Measurements from ENCODE around the gene MCTP1.
"Not testable (repeated sequence)": the region's sequence is repeated elsewhere in the genome, so short reads cannot be mapped to it uniquely, and the experiment has no call there.

Gene MCTP1

DNA sequence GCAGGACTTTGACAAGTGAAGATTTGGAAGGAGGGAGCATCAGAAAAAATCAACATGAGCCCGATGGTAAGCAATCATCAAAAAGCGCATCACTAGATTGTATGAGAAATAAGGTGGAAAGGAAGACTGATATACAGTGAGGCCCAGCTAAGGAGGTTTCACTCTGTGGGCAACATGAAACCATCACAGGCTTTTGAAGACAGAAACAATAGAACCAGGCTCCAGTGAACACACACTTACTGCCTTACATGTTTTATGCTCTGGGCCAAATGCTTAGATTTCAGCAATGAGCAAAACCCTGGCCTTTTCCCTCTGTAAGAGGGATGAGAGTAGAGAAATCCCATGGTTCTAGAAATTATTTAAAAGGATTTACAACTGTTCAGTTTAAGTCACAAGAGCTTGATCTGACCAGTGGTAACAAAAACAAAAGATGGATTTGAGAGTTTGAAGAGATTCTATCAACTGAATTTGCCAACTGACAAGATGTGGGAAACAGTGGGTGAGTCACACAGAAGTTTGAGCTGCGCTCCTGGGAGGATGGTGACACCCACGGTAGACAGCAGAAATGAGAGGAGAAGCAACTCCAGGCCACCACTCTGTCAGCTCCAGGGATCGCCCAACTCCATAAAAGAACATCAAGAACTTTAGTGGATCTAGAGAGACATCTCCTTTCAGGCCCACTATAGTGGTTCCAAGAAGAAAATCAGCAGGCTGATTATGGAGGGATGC, 261.8 kb downstream of the MCTP1 start:
- no peak for DNase-seq

DNA sequence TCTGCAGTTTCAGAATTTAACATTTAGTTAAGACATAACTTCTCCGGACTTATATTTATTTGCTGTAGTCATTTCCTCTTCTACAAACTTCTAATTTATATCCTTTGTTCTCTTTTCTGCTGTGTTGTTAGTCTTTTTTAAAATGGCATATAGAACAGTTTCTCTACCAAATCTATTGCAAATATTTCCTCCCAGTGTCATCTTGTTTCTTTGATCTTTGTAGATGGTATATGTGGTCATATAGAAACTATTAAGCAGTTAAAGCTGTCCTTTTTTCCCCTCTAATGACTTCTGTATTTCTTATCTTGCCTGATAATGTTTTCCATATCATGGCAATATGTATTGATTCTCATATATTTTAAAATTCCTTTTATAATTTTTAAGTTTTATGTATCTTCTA, 264.5 kb downstream of the MCTP1 start:
- no peak for DNase-seq

DNA sequence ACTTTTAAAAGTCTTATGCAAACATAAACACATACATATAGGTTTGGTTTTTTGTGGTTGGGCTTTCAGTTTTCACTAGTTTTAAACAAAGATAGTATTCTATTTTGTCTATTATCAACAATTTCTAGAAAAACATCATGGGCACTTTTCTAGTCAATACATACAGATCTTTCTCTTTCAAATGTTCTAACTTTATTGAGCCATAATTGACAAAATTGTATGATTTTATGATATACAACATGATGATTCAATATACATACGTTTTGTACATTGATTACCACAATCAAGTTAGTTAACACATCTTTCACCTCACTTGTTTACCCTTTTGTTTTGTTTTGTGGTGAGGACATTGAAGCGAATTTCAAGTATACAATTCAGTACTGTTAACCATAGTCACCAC, 265.9 kb downstream of the MCTP1 start:
- DNase-seq: no peak

DNA sequence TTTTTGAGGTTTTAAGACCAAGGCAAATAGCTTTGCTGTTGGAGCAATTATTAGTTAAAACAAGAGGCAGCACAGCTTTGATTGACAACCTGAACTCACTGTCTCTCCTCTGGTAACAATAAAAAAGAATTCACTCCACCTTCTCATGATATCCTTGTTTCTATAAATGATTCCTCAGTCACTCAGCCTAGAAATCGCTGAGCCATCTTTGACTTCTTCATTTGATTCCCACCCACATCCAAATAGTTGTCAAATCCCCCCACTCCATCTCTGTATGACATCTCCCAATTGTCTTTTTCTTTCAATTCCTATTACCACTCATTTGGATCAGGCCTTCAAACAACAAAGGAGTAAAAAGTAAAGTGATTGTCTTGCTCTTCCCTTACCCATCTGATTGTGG, 266.4 kb downstream of the MCTP1 start:
- DNase-seq: no peak

DNA sequence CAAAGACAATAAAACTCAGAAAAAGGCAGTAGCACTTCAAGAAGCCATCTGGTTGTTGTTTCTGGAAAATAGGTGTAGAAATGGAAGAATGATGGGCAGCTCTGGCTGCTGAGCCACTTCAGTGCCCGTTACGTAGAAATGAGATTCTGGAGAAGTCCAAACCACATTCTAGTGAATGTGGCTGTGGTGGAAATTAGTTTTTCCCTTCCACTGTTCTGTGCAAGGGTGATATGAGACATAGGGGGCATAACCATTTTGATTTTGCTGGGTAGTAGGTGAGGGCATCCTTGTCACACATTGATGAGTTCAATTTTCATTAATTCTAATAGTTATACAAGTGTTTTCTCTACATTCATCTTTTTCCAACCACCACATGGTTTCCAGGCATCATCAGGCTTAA, 275.1 kb downstream of the MCTP1 start:
- DNase-seq: no peak

DNA sequence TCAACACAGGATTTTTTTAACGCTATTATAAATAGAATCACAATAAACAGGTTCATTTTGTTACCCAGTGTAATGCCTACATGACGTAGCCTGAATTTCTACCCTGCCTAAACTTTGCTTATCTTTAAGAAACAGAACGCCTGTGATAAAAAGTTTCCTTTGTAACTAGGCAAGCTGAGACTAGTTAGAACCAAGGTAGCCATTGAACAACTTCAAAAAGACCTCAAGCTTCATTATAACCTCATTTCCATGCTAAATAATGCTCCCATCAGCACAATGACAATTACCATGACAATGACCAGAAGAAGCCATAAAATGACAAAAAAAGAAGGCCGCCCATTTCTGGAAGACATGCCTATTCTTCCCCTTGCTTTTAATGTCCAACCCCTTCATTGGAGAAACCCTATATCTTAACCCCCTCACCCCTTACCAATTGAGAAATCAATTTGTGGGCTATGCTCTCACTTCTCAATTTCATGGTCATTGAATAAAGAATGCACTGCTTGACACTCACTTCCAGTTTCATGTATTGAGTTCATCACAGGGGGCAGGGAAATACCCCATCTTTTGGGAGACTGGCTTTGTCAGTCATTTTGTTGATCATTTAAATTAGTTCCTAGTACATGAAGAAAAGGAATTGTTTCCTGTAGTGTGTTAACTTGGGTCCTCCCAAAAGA, 276.8 kb downstream of the MCTP1 start:
- no peak for DNase-seq

DNA sequence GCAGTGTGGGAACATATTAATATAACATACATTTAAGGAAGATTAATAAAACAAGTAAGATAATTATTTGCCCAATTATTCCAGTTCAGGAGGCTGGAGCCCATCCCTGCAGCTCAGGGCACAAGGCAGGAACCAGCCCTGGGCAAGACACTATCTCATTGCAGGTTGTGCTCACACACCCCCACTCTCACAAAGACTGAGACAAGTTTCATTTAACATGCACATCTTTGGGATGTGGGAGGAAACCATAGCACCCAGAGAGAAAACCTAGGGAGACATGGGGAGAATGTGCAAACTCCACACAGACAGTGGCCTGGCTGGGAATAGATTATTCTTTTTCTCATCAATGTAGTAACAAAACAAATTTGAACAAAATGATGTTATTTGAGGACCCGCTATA, 279.1 kb downstream of the MCTP1 start:
- DNase-seq: no peak

DNA sequence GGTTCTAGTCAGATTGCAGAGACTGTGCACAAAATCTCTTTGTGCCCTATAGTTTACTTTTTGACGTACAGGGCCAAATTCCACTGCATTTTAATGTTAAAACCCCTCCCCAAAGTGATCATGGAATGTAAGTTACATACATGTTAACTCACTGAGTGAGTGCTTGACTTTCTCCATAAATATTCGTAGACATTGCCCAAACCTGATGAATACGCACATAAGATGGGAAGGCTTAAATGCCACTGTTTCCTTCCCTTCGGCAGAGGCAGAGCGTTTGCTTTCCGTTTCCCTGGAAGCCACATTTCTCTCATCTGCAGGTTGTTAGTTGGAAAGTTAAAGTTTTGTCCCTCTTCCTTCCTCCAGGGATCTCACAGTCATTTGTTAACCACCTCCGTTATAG, 286.2 kb downstream of the MCTP1 start:
- no peak for DNase-seq

DNA sequence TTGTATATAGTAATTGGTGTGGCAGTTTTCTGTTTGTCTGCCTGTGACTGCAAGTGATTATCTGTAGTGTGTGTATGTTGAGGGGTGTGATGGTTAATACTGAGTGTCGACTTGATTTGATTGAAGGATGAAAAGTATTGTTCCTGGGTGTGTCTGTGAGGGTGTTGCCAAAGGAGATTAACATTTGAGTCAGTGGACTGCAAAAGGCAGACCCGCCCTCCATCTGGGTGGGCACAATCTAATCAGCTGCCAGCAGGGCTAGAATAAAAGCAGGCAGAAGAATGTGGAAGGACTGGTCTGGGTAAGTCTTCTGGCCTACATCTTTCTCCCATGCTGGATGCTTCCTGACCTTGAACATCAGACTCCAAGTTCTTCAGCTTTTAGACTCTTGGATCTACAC, 290.4 kb downstream of the MCTP1 start:
- DNase-seq: not testable (repeated sequence)

DNA sequence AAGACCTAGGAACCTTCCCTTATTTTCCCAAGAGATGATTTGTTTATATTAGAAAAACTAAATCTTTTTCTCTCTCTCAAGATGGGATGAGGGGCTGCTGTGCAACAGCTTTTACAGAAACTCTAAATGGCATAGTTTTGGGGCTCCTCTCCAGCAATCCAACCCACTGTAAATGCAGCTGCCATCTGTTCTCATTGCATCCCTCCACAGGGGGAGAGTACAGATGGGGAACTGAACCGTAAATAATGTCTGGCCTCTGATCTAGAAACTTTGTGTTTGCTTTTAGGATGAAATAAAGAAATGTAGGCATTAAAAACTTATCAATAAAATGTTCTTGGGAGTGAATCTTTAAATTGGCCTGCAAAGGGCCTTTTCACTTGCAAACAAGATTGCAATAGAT, 291.4 kb downstream of the MCTP1 start:
- DNase-seq: no peak

DNA sequence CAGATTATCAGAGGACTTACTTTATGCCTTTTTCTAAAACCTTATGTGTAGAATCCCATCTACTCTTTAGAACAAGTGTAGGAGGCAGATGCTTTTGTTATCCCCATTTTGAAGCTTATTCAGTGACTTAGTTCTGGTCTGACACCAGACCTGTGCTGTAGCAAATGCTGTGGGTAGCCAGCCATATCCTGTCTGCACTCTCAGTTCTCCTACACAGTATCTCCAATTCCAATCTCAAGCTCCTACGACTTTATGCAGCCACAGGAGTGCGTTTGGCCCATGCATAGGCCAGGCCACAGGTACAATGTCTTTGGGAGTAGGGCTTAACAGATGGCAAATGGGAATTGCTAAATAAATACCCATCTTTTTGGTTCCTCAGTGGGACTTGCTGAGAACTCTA, 292.6 kb downstream of the MCTP1 start:
- DNase-seq: no peak

DNA sequence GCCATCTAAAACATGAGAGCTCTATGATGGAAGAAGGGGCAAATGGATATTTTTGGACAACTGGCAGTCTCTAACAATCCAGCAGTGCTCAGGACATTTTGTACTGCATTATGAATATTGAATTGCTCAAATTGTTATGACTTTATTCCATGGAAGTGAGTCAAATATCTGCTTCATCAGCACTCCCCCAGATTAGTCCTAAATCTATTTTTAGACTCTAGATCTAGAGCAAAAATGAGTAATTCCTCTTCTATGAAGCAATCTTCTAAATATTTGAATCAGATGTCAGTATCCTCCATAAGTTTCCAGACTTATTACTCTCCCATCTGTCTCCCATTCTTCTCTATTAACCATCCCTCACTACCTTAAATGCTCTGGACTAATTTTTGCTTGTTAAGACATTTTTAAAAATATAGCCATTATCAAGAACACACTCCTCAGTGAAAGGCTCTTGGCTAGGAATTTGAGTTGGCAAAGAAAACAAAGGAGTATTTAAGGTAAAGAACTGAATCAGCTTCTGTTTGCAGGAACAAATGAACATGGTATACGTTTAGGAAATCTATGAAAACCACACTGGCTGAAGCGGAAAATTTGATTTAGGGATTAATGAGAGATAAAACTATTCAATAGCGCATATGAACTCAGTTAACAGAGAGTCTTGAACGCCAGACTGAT, 300.9 kb downstream of the MCTP1 start:
- DNase-seq: no peak

DNA sequence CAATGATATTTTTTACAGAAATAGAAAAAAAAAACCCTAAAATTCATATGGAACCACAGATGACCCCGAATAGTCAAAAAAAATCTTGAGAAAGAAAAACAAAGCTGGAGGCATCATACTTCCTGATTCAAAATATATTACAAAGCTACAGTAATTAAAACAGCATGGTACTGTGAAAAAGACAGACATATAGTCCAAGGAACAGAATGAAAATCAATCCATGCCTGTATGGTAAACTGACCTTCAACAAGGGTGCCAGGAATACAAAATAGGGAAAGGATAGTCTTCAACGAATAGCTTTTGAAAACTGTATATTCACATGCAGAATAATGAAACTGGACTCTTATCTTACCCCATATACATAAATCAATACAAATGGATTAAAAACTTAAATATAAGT, 307.5 kb downstream of the MCTP1 start:
- DNase-seq: no peak

DNA sequence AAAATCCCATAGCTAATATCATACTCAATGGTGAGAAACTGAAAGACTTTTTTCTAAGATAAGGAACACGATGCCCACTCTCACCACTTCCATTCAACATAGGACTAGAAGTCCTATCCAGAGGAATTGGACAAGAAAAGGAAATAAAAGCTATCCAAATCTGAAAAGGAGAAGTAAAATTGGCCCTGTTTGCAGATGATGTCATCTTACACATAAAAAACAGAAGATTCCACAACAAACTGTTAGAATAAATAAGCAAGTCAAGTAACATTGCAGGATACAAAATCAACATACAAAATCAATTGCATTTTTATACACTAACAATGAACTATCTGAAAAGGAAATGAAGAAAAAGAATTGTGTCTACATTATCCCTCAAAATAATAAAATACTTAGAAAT, 308.0 kb downstream of the MCTP1 start:
- no peak for DNase-seq

DNA sequence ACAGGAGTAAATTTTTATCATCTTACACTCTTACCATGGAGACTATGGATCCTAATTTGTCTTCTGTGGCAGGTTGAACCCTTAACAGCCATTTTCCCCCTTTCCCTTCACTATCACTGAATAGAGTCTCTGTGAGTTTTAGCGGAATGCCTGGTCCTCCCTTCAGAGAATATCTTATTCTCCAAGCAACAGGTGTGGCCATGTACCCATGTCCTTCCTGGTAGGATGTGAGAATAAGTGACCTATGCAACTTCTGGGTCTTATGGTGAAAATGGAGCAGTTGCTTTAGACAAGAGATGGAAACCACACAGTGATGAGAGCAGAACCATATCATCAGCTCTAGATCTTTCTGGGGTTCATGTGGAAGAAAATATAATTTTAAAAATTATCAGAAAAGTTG, 312.6 kb downstream of the MCTP1 start:
- no peak for DNase-seq

DNA sequence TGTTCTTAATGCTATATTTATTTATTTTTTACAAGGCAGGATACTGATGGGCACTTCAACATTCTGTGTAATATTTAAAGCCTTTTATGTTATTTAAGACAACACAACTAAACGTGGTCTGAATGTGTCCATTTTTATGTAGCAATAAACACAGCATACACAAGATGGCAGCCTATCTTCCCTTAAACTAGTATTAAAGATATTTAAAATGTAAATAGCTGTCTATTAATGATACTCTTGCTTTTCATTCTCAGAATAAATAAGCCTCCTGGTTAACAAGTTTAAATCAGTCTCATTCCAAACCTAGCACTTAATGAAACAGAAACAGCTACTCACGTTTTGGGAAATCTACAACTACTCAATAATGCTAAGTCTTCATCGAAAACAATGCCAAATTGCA, 315.7 kb downstream of the MCTP1 start:
- no peak for DNase-seq

DNA sequence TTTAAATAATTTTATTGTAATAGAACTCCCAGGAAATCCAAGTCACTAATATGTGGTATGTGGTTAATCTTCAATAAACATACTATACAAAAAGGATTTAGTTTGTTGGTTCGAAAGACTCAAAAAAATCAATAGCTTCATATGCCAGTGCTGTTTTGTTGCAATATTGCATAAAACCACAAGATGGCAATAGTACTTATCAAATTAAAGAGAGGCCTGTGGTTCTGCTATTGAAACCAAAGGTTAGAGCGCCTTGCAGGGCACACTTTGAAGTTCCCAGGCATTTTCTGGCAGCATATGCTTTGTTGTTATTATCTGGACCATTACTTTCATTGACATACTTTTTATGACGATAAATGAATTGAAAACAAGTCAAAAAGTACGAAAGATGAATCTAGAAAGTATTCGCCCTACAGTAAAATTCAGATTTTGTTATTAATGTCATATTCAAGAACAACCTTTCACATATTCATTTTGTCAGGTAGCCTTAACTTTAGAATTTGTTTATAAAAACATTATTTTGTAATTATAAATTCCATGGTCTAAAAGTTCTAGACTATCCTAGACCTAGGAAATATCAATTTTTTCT, 316.3 kb downstream of the MCTP1 start:
- DNase-seq: peak; percentile 21 to 40

DNA sequence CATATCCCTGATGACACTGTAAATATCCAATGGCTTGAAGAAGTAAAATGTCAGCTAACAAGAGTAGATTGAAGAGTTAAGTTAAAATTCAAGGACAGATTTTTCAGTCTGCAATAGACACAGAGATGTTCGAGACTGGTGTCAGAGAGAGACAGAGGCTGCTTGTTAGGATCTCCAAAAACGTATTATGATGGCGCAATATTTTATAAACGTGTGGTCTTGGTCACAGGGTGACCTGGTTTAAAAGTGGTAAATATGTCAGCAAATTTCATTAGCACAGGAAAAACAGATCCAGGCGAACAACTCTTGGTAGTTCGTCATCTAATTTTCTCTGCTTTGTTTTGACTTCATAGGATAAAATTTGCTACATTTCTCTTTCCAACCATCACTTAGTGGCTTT, 317.4 kb downstream of the MCTP1 start:
- no peak for DNase-seq

DNA sequence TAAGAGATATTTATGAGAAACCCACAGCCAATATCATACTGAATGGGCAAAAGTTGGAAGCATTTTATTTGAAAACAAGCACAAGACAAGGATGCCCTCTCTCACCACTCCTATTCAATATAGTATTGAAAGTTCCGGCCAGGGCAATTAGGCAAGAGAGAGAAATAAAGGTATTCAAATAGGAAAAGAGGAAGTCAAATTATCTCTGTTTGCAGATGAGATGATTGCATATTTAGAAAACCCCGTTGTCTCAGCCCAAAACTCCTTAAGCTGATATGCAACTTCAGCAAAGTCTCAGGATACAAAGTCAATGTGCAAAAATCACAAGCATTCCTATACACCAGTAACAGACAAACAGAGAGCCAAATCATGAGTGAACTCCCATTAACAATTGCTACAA, 325.6 kb downstream of the MCTP1 start:
- DNase-seq: not testable (repeated sequence)

DNA sequence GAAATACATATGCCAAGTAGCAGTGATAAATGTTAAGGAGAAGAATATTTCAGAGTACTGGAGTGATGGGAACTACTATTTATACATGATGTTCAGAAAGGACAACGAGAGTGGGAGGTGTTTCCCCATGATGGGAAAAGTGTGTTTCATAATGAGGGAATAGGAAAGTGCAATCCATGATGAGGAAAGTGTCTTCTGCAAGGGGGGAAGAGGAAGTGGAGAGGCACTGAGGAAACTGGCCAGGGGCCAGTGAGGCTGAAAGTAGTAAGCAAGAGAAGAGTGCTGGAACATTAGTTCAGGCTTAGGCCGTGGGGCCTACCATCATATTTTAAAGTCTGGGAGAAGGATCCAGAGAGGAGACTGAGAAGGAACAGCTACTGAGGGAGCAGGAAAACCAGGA, 339.2 kb downstream of the MCTP1 start:
- no peak for DNase-seq

DNA sequence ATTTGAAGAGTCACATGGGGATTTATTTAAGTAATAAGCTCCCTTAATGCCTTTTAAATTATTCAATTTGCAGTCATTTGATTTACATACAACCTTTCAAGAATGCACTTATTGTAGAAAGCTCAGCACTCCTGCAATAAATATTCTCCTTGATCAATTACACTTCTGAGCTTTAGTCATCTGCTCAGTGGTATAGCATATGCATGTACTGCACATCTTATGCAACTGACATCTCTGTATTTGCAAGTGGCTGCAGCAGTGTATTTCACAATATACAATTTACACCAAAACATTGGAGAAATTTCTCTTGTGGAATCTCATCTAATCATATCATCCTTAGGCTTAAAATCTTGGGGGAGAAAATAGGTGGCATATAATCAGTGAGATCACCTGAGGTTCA, 340.7 kb downstream of the MCTP1 start:
- no peak for DNase-seq

DNA sequence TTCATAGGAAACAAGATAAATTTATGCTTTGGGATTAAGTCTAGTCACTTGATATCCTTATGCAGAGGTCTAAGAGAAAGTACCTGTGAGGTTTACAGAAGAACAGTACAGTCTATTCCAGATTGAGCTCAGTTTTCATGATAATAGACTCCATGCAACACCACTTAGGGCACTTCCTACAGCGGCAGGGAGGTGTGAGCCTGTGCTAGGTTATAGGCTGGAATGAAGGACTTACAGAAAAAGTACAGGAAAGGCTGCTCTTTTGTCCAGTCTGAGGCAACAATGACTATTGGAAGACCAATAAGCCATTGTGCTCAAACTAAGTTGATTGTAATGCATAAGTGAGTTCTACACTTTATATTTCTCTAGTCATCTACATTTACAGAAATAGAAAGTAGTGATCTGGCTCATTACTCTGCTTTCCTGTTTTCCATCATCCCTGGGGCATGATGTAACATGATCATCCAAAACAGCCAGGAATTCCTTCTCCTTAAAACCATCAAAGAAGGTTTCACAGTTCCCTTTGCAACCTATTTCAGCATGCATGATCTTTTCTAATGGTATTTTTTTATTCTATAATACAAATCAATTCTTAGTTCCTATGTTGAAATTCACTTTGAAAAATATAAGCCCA, 343.7 kb downstream of the MCTP1 start:
- no peak for DNase-seq

DNA sequence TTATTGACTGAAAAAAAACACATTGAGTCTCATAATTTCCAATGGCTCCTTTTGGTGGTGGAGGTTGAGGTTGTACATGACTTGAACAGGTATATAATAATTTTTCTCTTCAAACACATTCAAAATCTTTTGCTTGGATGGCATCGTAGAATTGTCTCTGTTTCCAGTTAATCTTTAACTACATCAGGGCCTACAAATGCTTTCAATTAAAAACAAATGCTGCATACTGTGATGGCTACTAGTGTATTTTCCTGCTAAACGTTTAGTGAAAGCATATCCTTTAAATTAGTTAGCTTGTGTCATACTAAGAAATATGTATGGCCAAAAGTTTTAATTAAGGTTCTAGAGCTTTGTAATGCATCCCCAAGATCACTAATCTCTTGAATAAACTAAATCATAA, 352.6 kb downstream of the MCTP1 start:
- no peak for DNase-seq

DNA sequence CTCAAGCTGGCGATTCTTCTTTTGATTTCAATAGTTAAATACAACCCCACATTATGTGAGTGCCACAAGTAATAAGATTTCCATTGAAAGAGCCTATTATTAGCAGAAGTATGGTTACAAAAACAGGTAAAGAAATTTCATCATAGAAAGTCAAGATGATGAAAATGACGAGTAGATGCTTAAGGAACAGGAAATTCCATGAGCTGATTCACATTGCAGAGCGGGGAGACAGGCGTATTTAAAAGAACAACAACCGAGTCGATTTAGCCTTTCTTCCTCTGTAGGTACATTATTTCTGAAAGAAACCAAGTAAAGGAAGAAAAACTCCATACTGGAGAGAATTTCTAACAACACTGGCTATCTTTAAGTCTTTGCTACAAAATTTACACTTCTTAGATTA, 356.0 kb downstream of the MCTP1 start:
- DNase-seq: no peak
